ENCODE data around the gene SRD5A1.
"Not testable (repeated sequence)": the region's sequence is repeated elsewhere in the genome, so short reads cannot be mapped to it uniquely, and the experiment has no call there.

The SRD5A1 gene

GRCh38 chr5:6642655-6643054 is 9.4 kb downstream of the SRD5A1 start:
- no peak overlapping the region for H3K4me3 ChIP-seq
- no peak overlapping the region for H3K9ac ChIP-seq (ENCODE audit: insufficient read length)
- H3K36me3 ChIP-seq (ENCODE audit: insufficient read depth, low read length) = no peaks in the 10 kb centered on the region
- TF ChIP-seq FOXP2 (optimal IDR thresholded peaks at IDR 0.05; ENCODE audit: control extremely low read depth, extremely low read length, insufficient read depth) = no peak
- no peak for TF ChIP-seq POLR2AphosphoS5 (IDR thresholded peaks at IDR 0.05; ENCODE audit: borderline replicate concordance, low read depth, low read length)
- no peak for TF ChIP-seq EZH2 (IDR thresholded peaks at IDR 0.05)
- DNase-seq (ENCODE audit: low read depth, low spot score) = no peak
- H3K27ac ChIP-seq = no peak overlapping the region
- no peaks in the 10 kb centered on the region for H3K9me3 ChIP-seq (ENCODE audit: low read depth, low read length)

- H3K9ac ChIP-seq (ENCODE audit: insufficient read length) = no peak overlapping the region
- no peaks in the 10 kb centered on the region for H3K36me3 ChIP-seq (ENCODE audit: insufficient read depth, low read length)
- DNase-seq (ENCODE audit: low read depth, low spot score) = no peak
- no peaks in the 10 kb centered on the region for H3K9me3 ChIP-seq (ENCODE audit: low read depth, low read length)
- H3K27ac ChIP-seq = no peak overlapping the region
- H3K4me3 ChIP-seq = no peak overlapping the region
- no peak for TF ChIP-seq POLR2AphosphoS5 (IDR thresholded peaks at IDR 0.05; ENCODE audit: borderline replicate concordance, low read depth, low read length)
- TF ChIP-seq EZH2 (IDR thresholded peaks at IDR 0.05) = no peak
- TF ChIP-seq FOXP2 (optimal IDR thresholded peaks at IDR 0.05; ENCODE audit: control extremely low read depth, extremely low read length, insufficient read depth) = no peak
Measured at GRCh38 chr5:6644794-6645241, 11.6 kb downstream of the SRD5A1 start.

GRCh38 chr5:6645571-6646362 is 12.5 kb downstream of the SRD5A1 start:
- not testable (repeated sequence) for H3K27ac ChIP-seq; H3K4me3 ChIP-seq; H3K9me3 ChIP-seq (ENCODE audit: low read depth, low read length); H3K36me3 ChIP-seq (ENCODE audit: insufficient read depth, low read length); DNase-seq (ENCODE audit: low read depth, low spot score); H3K9ac ChIP-seq (ENCODE audit: insufficient read length)

- H3K9ac ChIP-seq (ENCODE audit: insufficient read length) = no peak overlapping the region
- H3K4me3 ChIP-seq = no peak overlapping the region
- DNase-seq (ENCODE audit: low read depth, low spot score) = no peak
- no peaks in the 10 kb centered on the region for H3K9me3 ChIP-seq (ENCODE audit: low read depth, low read length)
- TF ChIP-seq EZH2 (IDR thresholded peaks at IDR 0.05) (no peak), POLR2AphosphoS5 (IDR thresholded peaks at IDR 0.05; ENCODE audit: borderline replicate concordance, low read depth, low read length) (no peak), FOXP2 (optimal IDR thresholded peaks at IDR 0.05; ENCODE audit: control extremely low read depth, extremely low read length, insufficient read depth) (no peak)
- H3K36me3 ChIP-seq (ENCODE audit: insufficient read depth, low read length) = no peaks in the 10 kb centered on the region
- H3K27ac ChIP-seq = no peak overlapping the region
Measured at GRCh38 chr5:6649186-6649585, 15.9 kb downstream of the SRD5A1 start.

- no peak overlapping the region for H3K4me3 ChIP-seq
- H3K9me3 ChIP-seq (ENCODE audit: low read depth, low read length) = no peaks in the 10 kb centered on the region
- TF ChIP-seq POLR2AphosphoS5 (IDR thresholded peaks at IDR 0.05; ENCODE audit: borderline replicate concordance, low read depth, low read length) (no peak), EZH2 (IDR thresholded peaks at IDR 0.05) (no peak), FOXP2 (optimal IDR thresholded peaks at IDR 0.05; ENCODE audit: control extremely low read depth, extremely low read length, insufficient read depth) (no peak)
- no peak for DNase-seq (ENCODE audit: low read depth, low spot score)
- H3K36me3 ChIP-seq (ENCODE audit: insufficient read depth, low read length) = no peaks in the 10 kb centered on the region
- H3K9ac ChIP-seq (ENCODE audit: insufficient read length) = no peak overlapping the region
- H3K27ac ChIP-seq = no peak overlapping the region
Measured at GRCh38 chr5:6649681-6650080, 16.4 kb downstream of the SRD5A1 start.

GRCh38 chr5:6652025-6652424 is 18.8 kb downstream of the SRD5A1 start:
- Histone ChIP-seq H3K27ac (no peak overlapping the region), H3K9ac (ENCODE audit: insufficient read length) (no peak overlapping the region), H3K36me3 (ENCODE audit: insufficient read depth, low read length) (peaks cover 23% of the 10 kb centered on the region)

GRCh38 chr5:6655432-6655831 is 22.2 kb downstream of the SRD5A1 start:
- Histone ChIP-seq H3K9ac (ENCODE audit: insufficient read length) (no peak overlapping the region), H3K27ac (no peak overlapping the region), H3K4me3 (no peak overlapping the region), H3K9me3 (ENCODE audit: low read depth, low read length) (peaks cover 7% of the 10 kb centered on the region), H3K36me3 (ENCODE audit: insufficient read depth, low read length) (peaks cover 27% of the 10 kb centered on the region)
- no peak for DNase-seq (ENCODE audit: low read depth, low spot score)
- TF ChIP-seq FOXP2 (optimal IDR thresholded peaks at IDR 0.05; ENCODE audit: control extremely low read depth, extremely low read length, insufficient read depth) = no peak
- no peak for TF ChIP-seq POLR2AphosphoS5 (IDR thresholded peaks at IDR 0.05; ENCODE audit: borderline replicate concordance, low read depth, low read length)
- TF ChIP-seq EZH2 (IDR thresholded peaks at IDR 0.05) = no peak

More at GRCh38 chr5:6652025-6652424, 18.8 kb downstream of the SRD5A1 start:
- Histone ChIP-seq H3K4me3 (no peak overlapping the region), H3K9me3 (ENCODE audit: low read depth, low read length) (peaks cover 6% of the 10 kb centered on the region)
- DNase-seq (ENCODE audit: low read depth, low spot score) = no peak
- TF ChIP-seq POLR2AphosphoS5 (IDR thresholded peaks at IDR 0.05; ENCODE audit: borderline replicate concordance, low read depth, low read length) (no peak), FOXP2 (optimal IDR thresholded peaks at IDR 0.05; ENCODE audit: control extremely low read depth, extremely low read length, insufficient read depth) (no peak), EZH2 (IDR thresholded peaks at IDR 0.05) (no peak)

GRCh38 chr5:6656680-6657079 is 23.4 kb downstream of the SRD5A1 start:
- peaks cover 27% of the 10 kb centered on the region for H3K36me3 ChIP-seq (ENCODE audit: insufficient read depth, low read length)
- no peak for TF ChIP-seq EZH2 (IDR thresholded peaks at IDR 0.05)
- no peak for TF ChIP-seq POLR2AphosphoS5 (IDR thresholded peaks at IDR 0.05; ENCODE audit: borderline replicate concordance, low read depth, low read length)
- TF ChIP-seq FOXP2 (optimal IDR thresholded peaks at IDR 0.05; ENCODE audit: control extremely low read depth, extremely low read length, insufficient read depth) = no peak
- no peak for DNase-seq (ENCODE audit: low read depth, low spot score)

More at GRCh38 chr5:6656680-6657079, 23.4 kb downstream of the SRD5A1 start:
- Histone ChIP-seq H3K9ac (ENCODE audit: insufficient read length) (no peak overlapping the region), H3K4me3 (no peak overlapping the region), H3K27ac (no peak overlapping the region), H3K9me3 (ENCODE audit: low read depth, low read length) (peaks cover 7% of the 10 kb centered on the region)

Data from SK-N-MC (cell line).